Endothelial cell (in vitro differentiated cells): ENCODE results near the gene TKT. TPM values are rescaled to one million over a fixed set of nuclear protein-coding genes. Genes with fewer than 3 reads are reported as not detected.

ENCODE experiments used
- DNase-seq: peaks from one replicate; pipeline ENCODE4 v3.0.0; 2021; ENCODE audit warnings: low spot score
- H3K27ac Mint-ChIP-seq: one replicate; pipeline ENCODE4 v1.8.0; 2021; ENCODE audit warnings: mixed read lengths, inconsistent platforms; ENCODE audit not compliant: unreplicated experiment
- H3K27me3 Mint-ChIP-seq: one replicate; pipeline ENCODE4 v1.8.0; 2021; ENCODE audit warnings: mild to moderate bottlenecking, moderate library complexity, mixed read lengths, inconsistent platforms; ENCODE audit not compliant: unreplicated experiment
- H3K36me3 Mint-ChIP-seq: one replicate; pipeline ENCODE4 v1.8.0; 2021; ENCODE audit warnings: mild to moderate bottlenecking, low read depth, mixed read lengths, inconsistent platforms; ENCODE audit not compliant: unreplicated experiment
- H3K4me1 Mint-ChIP-seq: one replicate; pipeline ENCODE4 v1.8.0; 2021; ENCODE audit warnings: mild to moderate bottlenecking, mixed read lengths, inconsistent platforms; ENCODE audit not compliant: unreplicated experiment
- H3K4me3 Mint-ChIP-seq: one replicate; pipeline ENCODE4 v1.8.0; 2021; ENCODE audit warnings: mild to moderate bottlenecking, mixed read lengths, inconsistent platforms; ENCODE audit not compliant: unreplicated experiment
- H3K9me3 Mint-ChIP-seq: one replicate; pipeline ENCODE4 v1.8.0; 2021; ENCODE audit warnings: mixed read lengths, inconsistent platforms; ENCODE audit not compliant: unreplicated experiment
- total RNA-seq: library from RNA; stranded (reverse); fragmentation: NEBNext Ultra II Directional; extraction: Animal tissue kit (Norgen Biotek cat#: 25700); gene quantifications from one replicate; pipeline ENCODE4 v1.2.1, GENCODE V29; 2021; ENCODE audit not compliant: unreplicated experiment
- TF ChIP-seq, protein P1 (sequence below): fragments of 200-600 bp; sonication (generic); IDR thresholded peaks from one replicate; pipeline ENCODE4 v1.5.0; 2021; ENCODE audit warnings: antibody characterized with exemption; ENCODE audit not compliant: unreplicated experiment

TKT gene
- total RNA-seq, 1 donor from 2014 or later: 305 TPM

DNA sequence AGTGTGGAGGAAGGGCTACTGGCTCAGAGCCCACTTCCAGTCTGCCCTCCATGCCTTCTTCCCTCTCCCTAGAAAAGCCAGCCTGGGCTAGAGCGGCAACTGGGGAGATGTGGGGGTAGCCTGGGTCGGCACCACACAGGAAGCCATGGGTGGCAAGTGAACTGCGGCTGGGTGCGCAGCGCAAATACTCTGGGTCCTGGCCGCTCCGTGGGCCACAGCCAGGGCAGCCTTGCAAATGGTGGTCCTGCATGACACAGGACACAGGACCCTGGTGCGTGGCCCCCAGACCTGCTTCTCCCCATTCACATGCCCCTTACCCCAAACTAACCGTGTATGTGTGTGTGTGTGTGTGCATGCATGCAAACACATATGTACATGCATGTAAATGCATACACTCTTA lies 69.1 kb downstream of the TKT start:
- Mint-ChIP-seq H3K27me3 (peaks cover 4% of the 10 kb centered on the region), H3K27ac (no peak overlapping the region), H3K4me3 (no peak overlapping the region)

DNA sequence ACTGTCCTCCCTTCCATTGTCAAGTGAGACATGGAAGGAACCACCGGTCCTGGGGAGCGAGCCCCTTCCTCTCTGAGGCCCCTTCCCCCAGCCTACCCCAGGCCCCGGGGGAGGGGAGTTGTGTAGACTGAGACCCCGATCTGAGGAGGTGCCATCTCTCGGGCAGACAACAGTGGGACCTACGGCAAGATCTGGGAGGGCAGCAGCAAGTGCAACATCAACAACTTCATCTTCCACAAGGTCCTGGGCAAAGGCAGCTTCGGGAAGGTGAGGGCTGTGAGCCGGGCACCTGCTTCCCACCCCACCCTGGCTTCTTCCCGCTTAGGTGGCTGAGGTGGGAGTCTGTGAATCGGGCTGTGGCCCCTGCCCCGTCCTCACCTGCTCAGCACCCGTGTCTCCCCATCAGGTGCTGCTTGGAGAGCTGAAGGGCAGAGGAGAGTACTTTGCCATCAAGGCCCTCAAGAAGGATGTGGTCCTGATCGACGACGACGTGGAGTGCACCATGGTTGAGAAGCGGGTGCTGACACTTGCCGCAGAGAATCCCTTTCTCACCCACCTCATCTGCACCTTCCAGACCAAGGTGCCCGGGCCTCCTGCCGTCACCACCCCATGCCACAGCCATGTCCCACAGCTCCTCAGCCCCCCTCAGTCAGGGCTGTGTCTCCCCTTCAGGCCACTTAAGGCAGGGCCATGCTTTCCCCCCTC lies 69.9 kb downstream of the TKT start:
- no peak for DNase-seq
- Mint-ChIP-seq H3K27ac (no peak overlapping the region), H3K4me3 (no peak overlapping the region), H3K4me1 (no peaks in the 10 kb centered on the region), H3K27me3 (peaks cover 4% of the 10 kb centered on the region), H3K9me3 (no peaks in the 10 kb centered on the region), H3K36me3 (peaks cover 16% of the 10 kb centered on the region)
- TF ChIP-seq, protein P1, sequence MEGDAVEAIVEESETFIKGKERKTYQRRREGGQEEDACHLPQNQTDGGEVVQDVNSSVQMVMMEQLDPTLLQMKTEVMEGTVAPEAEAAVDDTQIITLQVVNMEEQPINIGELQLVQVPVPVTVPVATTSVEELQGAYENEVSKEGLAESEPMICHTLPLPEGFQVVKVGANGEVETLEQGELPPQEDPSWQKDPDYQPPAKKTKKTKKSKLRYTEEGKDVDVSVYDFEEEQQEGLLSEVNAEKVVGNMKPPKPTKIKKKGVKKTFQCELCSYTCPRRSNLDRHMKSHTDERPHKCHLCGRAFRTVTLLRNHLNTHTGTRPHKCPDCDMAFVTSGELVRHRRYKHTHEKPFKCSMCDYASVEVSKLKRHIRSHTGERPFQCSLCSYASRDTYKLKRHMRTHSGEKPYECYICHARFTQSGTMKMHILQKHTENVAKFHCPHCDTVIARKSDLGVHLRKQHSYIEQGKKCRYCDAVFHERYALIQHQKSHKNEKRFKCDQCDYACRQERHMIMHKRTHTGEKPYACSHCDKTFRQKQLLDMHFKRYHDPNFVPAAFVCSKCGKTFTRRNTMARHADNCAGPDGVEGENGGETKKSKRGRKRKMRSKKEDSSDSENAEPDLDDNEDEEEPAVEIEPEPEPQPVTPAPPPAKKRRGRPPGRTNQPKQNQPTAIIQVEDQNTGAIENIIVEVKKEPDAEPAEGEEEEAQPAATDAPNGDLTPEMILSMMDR: no peak

More for the DNA sequence above, 69.1 kb downstream of the TKT start:
- H3K9me3 Mint-ChIP-seq: no peaks in the 10 kb centered on the region
- H3K36me3 Mint-ChIP-seq: peaks cover 16% of the 10 kb centered on the region
- no peaks in the 10 kb centered on the region for H3K4me1 Mint-ChIP-seq
- TF ChIP-seq, protein P1: no peak
- no peak for DNase-seq

DNA sequence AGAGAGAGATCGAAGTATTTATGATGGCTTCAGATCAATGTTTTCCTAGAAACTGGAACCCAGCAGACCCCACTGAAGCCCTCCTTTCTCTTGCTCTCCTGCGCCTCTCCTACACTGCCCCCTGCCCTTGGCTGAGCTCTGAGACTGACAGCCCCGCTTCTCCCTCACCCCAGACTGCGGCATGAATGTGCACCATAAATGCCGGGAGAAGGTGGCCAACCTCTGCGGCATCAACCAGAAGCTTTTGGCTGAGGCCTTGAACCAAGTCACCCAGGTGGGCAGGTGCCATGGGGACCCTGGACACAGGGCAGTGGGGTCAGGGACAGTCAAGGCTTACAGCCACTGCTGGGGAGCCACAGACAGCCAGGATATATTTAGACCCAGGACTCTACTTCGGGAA lies 71.1 kb downstream of the TKT start:
- no peak overlapping the region for H3K4me3 Mint-ChIP-seq
- H3K36me3 Mint-ChIP-seq: peaks cover 17% of the 10 kb centered on the region
- no peak for DNase-seq
- TF ChIP-seq, protein P1: no peak
- H3K27me3 Mint-ChIP-seq: peaks cover 4% of the 10 kb centered on the region
- no peak overlapping the region for H3K27ac Mint-ChIP-seq
- H3K4me1 Mint-ChIP-seq: no peaks in the 10 kb centered on the region
- H3K9me3 Mint-ChIP-seq: no peaks in the 10 kb centered on the region

DNA sequence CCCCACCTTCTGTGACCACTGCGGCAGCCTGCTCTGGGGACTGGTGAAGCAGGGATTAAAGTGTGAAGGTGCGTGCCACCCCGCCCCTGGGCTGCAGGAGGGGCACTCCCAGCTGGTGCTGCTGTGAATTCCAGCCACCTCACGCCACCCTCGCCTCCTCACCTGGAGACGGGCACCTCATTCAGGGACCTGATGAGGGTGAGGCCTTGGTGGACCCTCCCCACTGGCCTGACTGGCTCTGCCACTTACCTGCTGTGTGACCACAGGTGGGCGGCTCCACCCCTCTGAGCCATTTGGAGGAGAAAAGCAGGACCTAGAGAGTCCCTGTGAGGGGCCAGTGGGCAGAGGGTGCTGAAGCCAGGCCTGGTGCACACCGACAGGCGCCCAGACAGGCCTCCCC lies 72.3 kb downstream of the TKT start:
- Mint-ChIP-seq H3K4me1 (no peaks in the 10 kb centered on the region), H3K4me3 (no peak overlapping the region), H3K9me3 (no peaks in the 10 kb centered on the region), H3K27ac (no peak overlapping the region), H3K36me3 (peaks cover 25% of the 10 kb centered on the region), H3K27me3 (peaks cover 5% of the 10 kb centered on the region)
- DNase-seq: no peak
- TF ChIP-seq, protein P1: no peak

DNA sequence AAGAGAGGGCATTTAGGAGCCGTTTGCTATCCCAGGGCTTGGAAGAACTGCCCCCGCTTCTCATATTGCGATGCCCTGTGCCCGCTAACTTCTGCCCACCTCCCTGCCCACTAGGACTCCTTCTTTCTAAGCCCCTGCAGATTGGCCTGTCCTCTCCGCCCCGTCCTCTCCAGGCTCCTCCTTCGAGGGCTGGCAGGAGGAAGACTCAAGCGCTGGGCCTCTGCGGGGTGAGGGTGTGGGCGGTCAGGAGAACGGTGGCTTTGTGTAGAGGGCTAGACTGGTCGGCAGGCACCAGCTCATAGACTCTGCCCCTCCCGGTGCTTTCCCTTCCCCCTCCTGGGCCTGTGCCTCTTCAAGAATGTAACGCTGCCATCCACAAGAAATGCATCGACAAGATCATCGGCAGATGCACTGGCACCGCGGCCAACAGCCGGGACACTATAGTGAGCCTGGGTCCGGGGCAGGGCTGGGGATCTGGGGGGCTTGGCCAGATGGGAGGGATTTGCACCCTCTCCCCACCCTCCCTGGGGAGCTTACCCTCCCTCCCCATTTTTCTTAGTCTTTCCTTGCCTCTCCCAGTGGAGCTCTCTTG lies 73.0 kb downstream of the TKT start:
- peaks cover 5% of the 10 kb centered on the region for H3K27me3 Mint-ChIP-seq
- TF ChIP-seq, protein P1: no peak
- DNase-seq: no peak
- no peaks in the 10 kb centered on the region for H3K9me3 Mint-ChIP-seq
- H3K27ac Mint-ChIP-seq: no peak overlapping the region
- H3K4me3 Mint-ChIP-seq: no peak overlapping the region
- H3K36me3 Mint-ChIP-seq: peaks cover 25% of the 10 kb centered on the region
- no peaks in the 10 kb centered on the region for H3K4me1 Mint-ChIP-seq
